ENCODE measurements around the gene GFER. TPM values are rescaled to one million over a fixed set of nuclear protein-coding genes. Genes with fewer than 3 reads are reported as not detected.

Gene GFER
- total and polyA plus RNA-seq, 9 of the 15 experiments (the other 6 are each of a cell fraction or from before 2014, with no cell fraction given) = 4.3 to 53.7 (median 19.8) TPM

DNA sequence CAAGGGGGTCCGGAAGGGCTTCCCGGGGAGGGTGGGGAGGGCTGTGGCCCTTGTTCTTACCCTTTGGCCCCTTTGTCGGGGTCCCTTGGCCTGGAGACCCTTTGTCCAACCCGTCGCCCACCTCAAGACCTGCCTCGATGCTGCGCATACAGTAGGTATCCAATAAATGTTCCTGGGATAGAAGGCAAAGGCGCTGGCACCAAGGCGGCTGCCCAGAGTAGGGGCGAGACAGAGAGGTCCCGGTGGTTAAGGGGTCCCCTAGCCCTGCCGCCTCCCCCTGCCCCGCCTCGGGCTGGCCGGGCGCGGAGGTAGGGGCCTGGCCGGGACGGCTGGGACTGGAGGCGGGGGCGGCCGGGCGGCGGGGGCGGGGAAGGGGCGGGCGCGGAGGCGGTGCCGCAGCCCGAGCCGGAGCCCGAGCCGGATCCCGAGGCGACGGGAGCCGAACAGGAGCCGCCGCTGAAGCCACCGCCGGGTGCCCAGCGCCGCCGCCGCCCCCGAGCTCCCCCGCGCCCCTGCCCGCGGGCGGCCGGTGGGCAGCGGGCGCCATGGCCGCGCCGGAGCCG is 42.5 kb downstream of the GFER start, which contains the start of gene NHERF2 (continued):
- TF ChIP-seq, protein P1, sequence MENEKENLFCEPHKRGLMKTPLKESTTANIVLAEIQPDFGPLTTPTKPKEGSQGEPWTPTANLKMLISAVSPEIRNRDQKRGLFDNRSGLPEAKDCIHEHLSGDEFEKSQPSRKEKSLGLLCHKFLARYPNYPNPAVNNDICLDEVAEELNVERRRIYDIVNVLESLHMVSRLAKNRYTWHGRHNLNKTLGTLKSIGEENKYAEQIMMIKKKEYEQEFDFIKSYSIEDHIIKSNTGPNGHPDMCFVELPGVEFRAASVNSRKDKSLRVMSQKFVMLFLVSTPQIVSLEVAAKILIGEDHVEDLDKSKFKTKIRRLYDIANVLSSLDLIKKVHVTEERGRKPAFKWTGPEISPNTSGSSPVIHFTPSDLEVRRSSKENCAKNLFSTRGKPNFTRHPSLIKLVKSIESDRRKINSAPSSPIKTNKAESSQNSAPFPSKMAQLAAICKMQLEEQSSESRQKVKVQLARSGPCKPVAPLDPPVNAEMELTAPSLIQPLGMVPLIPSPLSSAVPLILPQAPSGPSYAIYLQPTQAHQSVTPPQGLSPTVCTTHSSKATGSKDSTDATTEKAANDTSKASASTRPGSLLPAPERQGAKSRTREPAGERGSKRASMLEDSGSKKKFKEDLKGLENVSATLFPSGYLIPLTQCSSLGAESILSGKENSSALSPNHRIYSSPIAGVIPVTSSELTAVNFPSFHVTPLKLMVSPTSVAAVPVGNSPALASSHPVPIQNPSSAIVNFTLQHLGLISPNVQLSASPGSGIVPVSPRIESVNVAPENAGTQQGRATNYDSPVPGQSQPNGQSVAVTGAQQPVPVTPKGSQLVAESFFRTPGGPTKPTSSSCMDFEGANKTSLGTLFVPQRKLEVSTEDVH (IDR thresholded peaks at IDR 0.05; ENCODE audit: low read depth, partially characterized antibody) = no peak
- TF ChIP-seq ZFX (CRISPR knock-in tag; IDR thresholded peaks at IDR 0.05) (peak; percentile 29; the same call in 1 of the 2 replicates), NFYB (IDR thresholded peaks at IDR 0.05; ENCODE audit: extremely low read depth, insufficient read length) (no peak), SRSF7 (optimal IDR thresholded peaks at IDR 0.05; ENCODE audit: low read depth, low read length) (no peak), FUS (optimal IDR thresholded peaks at IDR 0.05; ENCODE audit: low read depth, low read length) (no peak), CCNT2 (IDR thresholded peaks at IDR 0.05; ENCODE audit: borderline replicate concordance, extremely low read depth, insufficient read length, low read depth, low read length) (peak; percentile 8), ZNF696 (CRISPR knock-in tag; conservative IDR thresholded peaks at IDR 0.05) (no peak), HLTF (IDR thresholded peaks at IDR 0.05) (no peak), ILK (tag; IDR thresholded peaks at IDR 0.05; ENCODE audit: borderline replicate concordance, low read depth) (no peak), HSF4 (CRISPR knock-in tag; IDR thresholded peaks at IDR 0.05; ENCODE audit: borderline replicate concordance) (no peak), CBFA2T2 (conservative IDR thresholded peaks at IDR 0.05) (no peak)
- TF ChIP-seq, protein P2, sequence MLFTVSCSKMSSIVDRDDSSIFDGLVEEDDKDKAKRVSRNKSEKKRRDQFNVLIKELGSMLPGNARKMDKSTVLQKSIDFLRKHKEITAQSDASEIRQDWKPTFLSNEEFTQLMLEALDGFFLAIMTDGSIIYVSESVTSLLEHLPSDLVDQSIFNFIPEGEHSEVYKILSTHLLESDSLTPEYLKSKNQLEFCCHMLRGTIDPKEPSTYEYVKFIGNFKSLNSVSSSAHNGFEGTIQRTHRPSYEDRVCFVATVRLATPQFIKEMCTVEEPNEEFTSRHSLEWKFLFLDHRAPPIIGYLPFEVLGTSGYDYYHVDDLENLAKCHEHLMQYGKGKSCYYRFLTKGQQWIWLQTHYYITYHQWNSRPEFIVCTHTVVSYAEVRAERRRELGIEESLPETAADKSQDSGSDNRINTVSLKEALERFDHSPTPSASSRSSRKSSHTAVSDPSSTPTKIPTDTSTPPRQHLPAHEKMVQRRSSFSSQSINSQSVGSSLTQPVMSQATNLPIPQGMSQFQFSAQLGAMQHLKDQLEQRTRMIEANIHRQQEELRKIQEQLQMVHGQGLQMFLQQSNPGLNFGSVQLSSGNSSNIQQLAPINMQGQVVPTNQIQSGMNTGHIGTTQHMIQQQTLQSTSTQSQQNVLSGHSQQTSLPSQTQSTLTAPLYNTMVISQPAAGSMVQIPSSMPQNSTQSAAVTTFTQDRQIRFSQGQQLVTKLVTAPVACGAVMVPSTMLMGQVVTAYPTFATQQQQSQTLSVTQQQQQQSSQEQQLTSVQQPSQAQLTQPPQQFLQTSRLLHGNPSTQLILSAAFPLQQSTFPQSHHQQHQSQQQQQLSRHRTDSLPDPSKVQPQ (CRISPR knock-in tag; IDR thresholded peaks at IDR 0.05; ENCODE audit: borderline replicate concordance) = no peak
